Keratinocyte (primary cell): ENCODE results near the gene RPH3AL. TPM values are rescaled to one million over a fixed set of nuclear protein-coding genes. Genes with fewer than 3 reads are reported as not detected.

Experiments used
- DNase-seq: peaks from one replicate; pipeline ENCODE4 v3.0.0-alpha.2; 2011; ENCODE audit warnings: low read depth, missing footprints, low spot score
- FAIRE-seq: peaks from 2 replicates; lab custom pipeline; 2011; peaks lifted over from hg19 to GRCh38; lab: Jason Lieb, UNC
- H2AFZ ChIP-seq: 2 replicates; pipeline ENCODE4 v1.6.0; 2012; ENCODE audit warnings: low read length, control low read depth, inconsistent platforms; ENCODE audit not compliant: control insufficient read depth
- H3K27ac ChIP-seq: 2 replicates; pipeline ENCODE4 v1.5.1; 2011; ENCODE audit warnings: low read length; ENCODE audit not compliant: control insufficient read depth, insufficient read depth
- H3K27me3 ChIP-seq: 3 replicates; pipeline ENCODE4 v1.6.0; 2011; ENCODE audit warnings: low read length; ENCODE audit not compliant: control insufficient read depth, insufficient read depth; ENCODE audit errors: extremely low read depth
- H3K36me3 ChIP-seq, 2 experiments: 2 replicates in 1 of 2; 3 replicates in 1 of 2; pipeline ENCODE4 v1.5.1; 2011; ENCODE audit warnings: low read length in 2 of 2, mild to moderate bottlenecking in 1 of 2; ENCODE audit not compliant: control insufficient read depth in 2 of 2, insufficient read depth in 2 of 2; ENCODE audit errors: extremely low read depth in 1 of 2
- H3K4me1 ChIP-seq: 3 replicates; pipeline ENCODE4 v1.5.1; 2011; ENCODE audit warnings: low read length; ENCODE audit not compliant: control insufficient read depth, insufficient read depth; ENCODE audit errors: extremely low read depth
- H3K4me2 ChIP-seq: 3 replicates; pipeline ENCODE4 v1.6.0; 2011; ENCODE audit warnings: low read depth, low read length; ENCODE audit not compliant: control insufficient read depth, insufficient read depth; ENCODE audit errors: extremely low read depth
- H3K4me3 ChIP-seq, 3 experiments: fragments of 200-600 bp in 1 of 3; sonication (generic) in 1 of 3; 2 replicates in 2 of 3; 3 replicates in 1 of 3; pipeline ENCODE4 v1.5.1; 2011 to 2016; ENCODE audit warnings: low read length in 3 of 3, mild to moderate bottlenecking in 3 of 3, control low read depth in 2 of 3, inconsistent platforms in 1 of 3, low read depth in 1 of 3, mixed read lengths in 1 of 3, mixed run types in 1 of 3, moderate library complexity in 1 of 3; ENCODE audit not compliant: control insufficient read depth in 2 of 3, insufficient read depth in 2 of 3; ENCODE audit errors: extremely low read depth in 1 of 3
- H3K79me2 ChIP-seq: 2 replicates; pipeline ENCODE4 v1.6.0; 2012; ENCODE audit warnings: low read length; ENCODE audit not compliant: control insufficient read depth, insufficient read depth
- H3K9ac ChIP-seq: 3 replicates; pipeline ENCODE4 v1.6.0; 2011; ENCODE audit warnings: low read length; ENCODE audit not compliant: control insufficient read depth, insufficient read depth; ENCODE audit errors: extremely low read depth
- H3K9me1 ChIP-seq: 3 replicates; pipeline ENCODE4 v1.6.0; 2011; ENCODE audit warnings: low read length; ENCODE audit not compliant: control insufficient read depth, insufficient read depth; ENCODE audit errors: extremely low read depth
- H3K9me3 ChIP-seq: 2 replicates; pipeline ENCODE4 v1.5.1; 2012; ENCODE audit warnings: low read depth, low read length; ENCODE audit not compliant: control insufficient read depth
- H4K20me1 ChIP-seq: 3 replicates; pipeline ENCODE4 v1.6.0; 2011; ENCODE audit warnings: low read length; ENCODE audit not compliant: control insufficient read depth, insufficient read depth; ENCODE audit errors: extremely low read depth
- EZH2 ChIP-seq: IDR thresholded peaks from one replicate; pipeline ENCODE4 v1.6.1; 2012; ENCODE audit warnings: inconsistent platforms, mild to moderate bottlenecking, low read length, moderate library complexity
- dilution Hi-C: fragments of 300-500 bp; cut with MboI; formaldehyde crosslinking; loops from one replicate; pipeline ENCODE4 v1.7.0; 2020; ENCODE audit warnings: low sequenced_read_pairs; ENCODE audit not compliant: extremely low pct_ligation_motif_present
- polyA plus RNA-seq, 5 experiments: library from polyadenylated mRNA; depleted of rRNA in 3 of 5; stranded (reverse) in 3 of 5; stranded (forward) in 1 of 5; unstranded in 1 of 5; fragments of >200 nt; gene quantifications; 1 replicate in 1 of 5; 2 replicates in 3 of 5; 3 replicates in 1 of 5; pipeline versions ENCODE4 v1.2.1 to v1.2.3, GENCODE V29; 2011 to 2012; ENCODE audit warnings: missing spikeins in 2 of 5, low read depth in 1 of 5, low replicate concordance in 1 of 5
- TF ChIP-seq, protein P1 (sequence below), 3 experiments: IDR thresholded peaks in 1 of 3; conservative IDR thresholded peaks in 1 of 3; optimal IDR thresholded peaks in 1 of 3; 2 replicates in 2 of 3; 3 replicates in 1 of 3; pipeline versions ENCODE3 to v1.5.1; 2011; ENCODE audit warnings: low read length in 3 of 3, mild to moderate bottlenecking in 3 of 3, moderate library complexity in 2 of 3, control low read depth in 1 of 3, inconsistent platforms in 1 of 3; ENCODE audit not compliant: insufficient read depth in 2 of 3; ENCODE audit errors: extremely low read depth in 1 of 3

RPH3AL gene
- polyA plus RNA-seq, 1 donor (not counting 4 experiments of a cell fraction or from before 2014, with no cell fraction given): 0.31 TPM

DNA sequence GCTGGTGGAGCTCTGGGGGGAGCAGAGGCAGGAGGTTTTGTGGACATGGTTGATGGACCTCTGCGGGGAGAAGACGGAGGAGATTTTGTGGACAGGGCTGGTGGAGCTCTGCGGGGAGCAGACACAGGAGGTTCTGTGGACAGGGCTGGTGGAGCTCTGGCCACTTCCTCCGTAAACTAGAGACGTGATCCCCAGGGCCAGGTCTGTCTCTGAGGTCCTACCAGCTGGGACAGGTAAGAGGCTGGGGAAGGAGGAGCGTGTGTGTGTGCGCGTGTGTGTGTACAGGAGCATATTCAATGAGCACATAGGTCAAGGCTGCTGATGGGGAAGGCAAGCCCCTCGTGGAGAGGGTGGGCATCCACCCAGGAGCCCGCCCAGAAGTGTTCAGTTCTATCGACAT lies 20.6 kb downstream of the RPH3AL start:
- Histone ChIP-seq H3K27ac (no peak overlapping the region), H3K9me1 (no peaks in the 10 kb centered on the region), H3K4me3 (no peak overlapping the region), H4K20me1 (no peaks in the 10 kb centered on the region), H3K36me3 (no peaks in the 10 kb centered on the region), H3K4me1 (peaks cover 34% of the 10 kb centered on the region), H3K27me3 (peaks cover 14% of the 10 kb centered on the region), H3K9ac (no peak overlapping the region), H3K79me2 (no peaks in the 10 kb centered on the region), H3K4me2 (peak overlapping the region; percentile 65), H2AFZ (no peak overlapping the region), H3K9me3 (no peaks in the 10 kb centered on the region)
- DNase-seq (no peak), FAIRE-seq (no peak)
- no peak for TF ChIP-seq EZH2
- TF ChIP-seq, protein P1, sequence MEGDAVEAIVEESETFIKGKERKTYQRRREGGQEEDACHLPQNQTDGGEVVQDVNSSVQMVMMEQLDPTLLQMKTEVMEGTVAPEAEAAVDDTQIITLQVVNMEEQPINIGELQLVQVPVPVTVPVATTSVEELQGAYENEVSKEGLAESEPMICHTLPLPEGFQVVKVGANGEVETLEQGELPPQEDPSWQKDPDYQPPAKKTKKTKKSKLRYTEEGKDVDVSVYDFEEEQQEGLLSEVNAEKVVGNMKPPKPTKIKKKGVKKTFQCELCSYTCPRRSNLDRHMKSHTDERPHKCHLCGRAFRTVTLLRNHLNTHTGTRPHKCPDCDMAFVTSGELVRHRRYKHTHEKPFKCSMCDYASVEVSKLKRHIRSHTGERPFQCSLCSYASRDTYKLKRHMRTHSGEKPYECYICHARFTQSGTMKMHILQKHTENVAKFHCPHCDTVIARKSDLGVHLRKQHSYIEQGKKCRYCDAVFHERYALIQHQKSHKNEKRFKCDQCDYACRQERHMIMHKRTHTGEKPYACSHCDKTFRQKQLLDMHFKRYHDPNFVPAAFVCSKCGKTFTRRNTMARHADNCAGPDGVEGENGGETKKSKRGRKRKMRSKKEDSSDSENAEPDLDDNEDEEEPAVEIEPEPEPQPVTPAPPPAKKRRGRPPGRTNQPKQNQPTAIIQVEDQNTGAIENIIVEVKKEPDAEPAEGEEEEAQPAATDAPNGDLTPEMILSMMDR (optimal IDR thresholded peaks at IDR 0.05 in 1 of 3, IDR thresholded peaks at IDR 0.05 in 1 of 3, conservative IDR thresholded peaks at IDR 0.05 in 1 of 3; ENCODE audit: extremely low read depth in 1 of 3, insufficient read depth in 2 of 3, low read length in 3 of 3): no peak
- dilution Hi-C loops: no loop called here

DNA sequence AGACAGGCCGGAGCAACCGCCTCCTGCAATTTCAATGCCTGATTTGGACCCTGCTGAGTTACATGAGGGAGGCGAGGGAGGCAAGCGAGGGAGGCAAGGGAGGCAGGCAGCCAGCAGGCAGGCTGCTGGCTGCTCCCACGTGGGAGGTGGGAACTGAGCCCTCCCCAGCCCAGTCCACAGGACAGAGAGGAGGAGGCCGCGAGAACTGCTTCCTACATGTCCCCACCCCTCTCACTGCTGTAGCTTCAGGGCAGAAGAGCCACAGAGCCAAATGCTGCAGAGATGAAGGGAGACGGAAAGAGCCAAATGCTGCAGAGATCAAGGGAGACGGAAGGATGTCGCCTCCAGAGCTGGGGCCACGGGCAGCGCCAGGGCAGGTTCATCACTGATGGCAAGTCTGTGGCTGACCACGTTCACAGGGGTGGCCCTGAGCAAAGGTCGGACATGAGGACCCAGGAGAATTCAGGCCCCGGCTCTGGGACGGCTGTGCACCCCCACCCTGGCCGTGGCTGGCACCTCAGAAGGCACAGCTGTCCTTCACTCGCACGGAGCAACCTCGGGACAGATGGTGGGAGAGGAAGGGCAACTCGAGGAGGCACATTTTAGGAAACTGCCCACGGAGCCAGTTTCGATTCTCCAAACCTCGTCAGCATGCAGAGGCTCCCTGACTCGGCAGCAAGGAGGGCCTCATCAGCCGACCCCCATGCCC lies 21.5 kb downstream of the RPH3AL start:
- H2AFZ ChIP-seq: peak overlapping the region; percentile 39
- H3K4me3 ChIP-seq: no peak overlapping the region

More for the DNA sequence above, 21.5 kb downstream of the RPH3AL start:
- no peaks in the 10 kb centered on the region for H3K36me3 ChIP-seq
- H3K9ac ChIP-seq: no peak overlapping the region
- H3K9me1 ChIP-seq: no peaks in the 10 kb centered on the region
- no peaks in the 10 kb centered on the region for H3K9me3 ChIP-seq
- no peak overlapping the region for H3K27ac ChIP-seq
- H4K20me1 ChIP-seq: no peaks in the 10 kb centered on the region
- peak overlapping the region; percentile 61 for H3K4me2 ChIP-seq
- H3K79me2 ChIP-seq: no peaks in the 10 kb centered on the region
- dilution Hi-C loops: no loop called here
- TF ChIP-seq EZH2: peak; percentile 35
- TF ChIP-seq, protein P1 (optimal IDR thresholded peaks at IDR 0.05 in 1 of 3, IDR thresholded peaks at IDR 0.05 in 1 of 3, conservative IDR thresholded peaks at IDR 0.05 in 1 of 3; ENCODE audit: extremely low read depth in 1 of 3, insufficient read depth in 2 of 3, low read length in 3 of 3): no peak
- H3K4me1 ChIP-seq: peaks cover 30% of the 10 kb centered on the region
- no peak for DNase-seq
- FAIRE-seq: no peak
- H3K27me3 ChIP-seq: peaks cover 15% of the 10 kb centered on the region
